GM18505 (cell line): ENCODE results near the gene ZBTB2.
A peak's percentile ranks its signal among the peaks of the same experiment; 100 is the strongest.
"Not testable (repeated sequence)": the region's sequence is repeated elsewhere in the genome, so short reads cannot be mapped to it uniquely, and the experiment has no call there.

ENCODE experiments used
- ATAC-seq: cut with Tn5 transposase; IDR thresholded peaks from one replicate; pipeline ENCODE4 v1.9.1; 2021; ENCODE audit not compliant: unreplicated experiment
- POLR2A ChIP-seq: IDR thresholded peaks from 4 replicates; pipeline ENCODE4 v1.6.1; 2011; ENCODE audit warnings: borderline replicate concordance; ENCODE audit not compliant: insufficient read depth, insufficient read length; ENCODE audit errors: extremely low read depth

The ZBTB2 gene

GRCh38 chr6:151389618-151390275, 1.6 kb downstream of the ZBTB2 start:
- peak; percentile 85 for TF ChIP-seq POLR2A
- peak; percentile 64 for ATAC-seq

- TF ChIP-seq POLR2A, result no peak
- no peak for ATAC-seq
Observed at GRCh38 chr6:151388997-151389617, 2.3 kb downstream of the ZBTB2 start.

- no peak for TF ChIP-seq POLR2A
- no peak for ATAC-seq
Observed at GRCh38 chr6:151388236-151388635, 3.1 kb downstream of the ZBTB2 start.

GRCh38 chr6:151387175-151387970, 4.0 kb downstream of the ZBTB2 start:
- no peak for ATAC-seq
- TF ChIP-seq POLR2A, result no peak

GRCh38 chr6:151385177-151385576, 6.2 kb downstream of the ZBTB2 start:
- TF ChIP-seq POLR2A, result no peak
- ATAC-seq, result no peak

DNA sequence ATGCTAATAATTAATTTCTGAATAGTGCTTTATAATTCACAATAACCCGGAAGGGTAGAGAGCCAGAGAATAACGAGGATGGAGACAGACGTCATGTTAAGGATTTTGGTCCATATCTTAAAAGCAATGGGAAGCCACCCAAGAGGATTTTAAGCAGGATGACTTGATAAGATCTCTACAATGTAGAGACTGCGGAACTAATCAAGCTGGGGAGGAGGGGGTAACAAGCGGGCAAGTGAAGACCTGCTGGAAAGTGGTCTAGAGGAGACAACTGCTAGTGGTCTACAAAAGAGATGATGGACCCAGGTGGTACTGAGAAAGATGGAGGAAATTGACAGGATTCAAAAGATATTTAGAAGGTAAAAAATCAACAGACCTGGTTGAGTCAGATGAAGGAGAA, 7.2 kb downstream of the ZBTB2 start:
- ATAC-seq, result no peak
- no peak for TF ChIP-seq POLR2A

DNA sequence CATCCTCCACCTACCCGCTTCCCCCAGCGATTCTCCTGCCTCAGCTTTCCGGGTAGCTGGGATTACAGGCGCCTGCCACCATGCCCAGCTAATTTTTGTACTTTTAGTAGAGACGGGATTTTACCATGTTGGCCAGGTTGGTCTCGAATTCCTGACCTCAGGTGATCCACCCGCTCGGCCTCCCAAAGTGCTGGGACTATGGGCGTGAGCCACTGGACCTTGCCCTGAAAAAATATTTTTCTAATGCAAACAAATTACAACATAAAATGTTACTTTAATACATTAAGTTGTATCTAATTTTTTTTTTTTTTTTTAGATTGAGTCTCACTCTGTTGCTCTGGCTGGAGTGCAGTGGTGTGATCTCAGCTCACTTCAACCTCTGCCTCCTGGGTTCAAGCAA, 8.7 kb downstream of the ZBTB2 start:
- ATAC-seq, result not testable (repeated sequence)

DNA sequence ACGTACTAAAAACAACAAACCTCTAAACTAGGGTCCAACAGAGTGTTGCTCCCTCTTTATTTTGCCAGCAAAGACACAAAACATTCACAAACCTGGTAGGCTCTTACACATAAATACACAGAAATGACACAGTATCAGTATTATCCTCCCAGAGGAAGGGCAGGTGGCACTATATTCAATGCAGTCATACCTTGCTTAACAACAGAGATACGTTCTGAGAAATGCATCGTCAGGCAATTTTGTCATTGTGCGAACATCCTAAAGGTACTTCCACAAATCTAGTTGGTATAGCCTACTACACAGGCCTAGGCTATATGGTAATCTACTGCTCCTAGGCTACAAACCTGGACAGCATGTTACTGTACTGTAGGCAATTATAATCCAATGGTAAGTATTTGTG, 9.6 kb downstream of the ZBTB2 start:
- no peak for ATAC-seq
- no peak for TF ChIP-seq POLR2A

DNA sequence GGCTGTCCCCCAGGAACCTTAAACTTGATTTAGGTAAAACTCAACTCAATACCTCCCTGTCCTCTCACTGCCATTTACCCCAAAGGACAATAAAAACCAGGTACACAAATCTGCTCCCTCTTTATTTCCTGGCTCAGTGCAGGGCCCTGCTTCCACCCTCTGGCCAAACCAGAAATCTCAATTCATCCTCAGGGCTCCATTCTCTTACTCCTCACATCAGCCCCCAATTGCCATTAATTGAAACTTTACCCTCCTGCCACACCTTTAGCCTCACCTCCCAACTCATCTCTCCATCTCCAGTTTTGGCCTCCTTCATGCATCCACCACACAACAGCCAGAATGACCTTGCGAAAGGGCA, 10.5 kb downstream of the ZBTB2 start:
- ATAC-seq, result peak; percentile 5
- TF ChIP-seq POLR2A, result no peak

DNA sequence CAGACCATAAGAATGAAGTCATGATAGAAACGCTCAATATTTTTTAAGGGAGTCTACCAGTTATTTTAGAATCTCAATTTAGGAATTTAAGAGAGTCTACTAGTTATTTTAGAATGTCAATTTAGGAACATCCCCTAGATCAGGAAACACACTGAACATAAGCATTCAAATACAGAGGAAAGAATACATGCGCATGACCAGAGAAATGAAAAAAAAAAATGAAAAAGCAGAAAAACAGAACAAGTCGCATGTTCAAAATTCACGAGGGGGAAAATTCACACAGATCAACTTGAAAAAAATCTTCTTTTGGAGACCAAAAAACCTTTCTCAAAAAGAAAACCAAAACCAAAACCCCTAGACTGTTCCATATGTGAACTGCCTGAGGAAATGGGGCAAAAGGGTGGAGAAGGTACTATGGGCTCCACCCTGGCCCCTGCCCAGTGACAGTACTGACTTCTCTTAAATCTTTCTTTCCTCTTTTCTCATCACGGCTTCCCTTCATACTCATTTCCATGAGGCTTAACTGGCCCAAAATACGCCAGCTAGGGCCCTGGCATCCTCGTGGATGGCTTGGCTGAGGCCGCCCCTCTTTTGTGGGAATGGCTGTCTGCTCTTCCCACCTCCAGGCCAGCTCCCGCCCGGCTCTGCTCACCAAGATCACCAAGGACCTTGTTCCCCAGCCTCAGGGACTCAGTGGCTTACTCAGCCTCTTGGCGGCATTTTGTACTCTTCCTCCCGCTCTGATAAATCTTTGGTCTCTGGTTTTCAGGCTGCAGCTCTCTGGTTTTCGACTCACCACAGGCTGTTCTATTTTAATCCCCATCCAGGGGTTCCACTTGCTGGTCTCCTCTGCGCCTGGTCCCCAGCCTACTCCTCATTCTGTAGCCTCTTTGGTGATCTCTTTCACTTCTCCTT, 11.2 kb downstream of the ZBTB2 start:
- ATAC-seq, result peak; percentile 62
- TF ChIP-seq POLR2A, result no peak

- no peak for ATAC-seq
- TF ChIP-seq POLR2A, result no peak
Observed at GRCh38 chr6:151377095-151377494, 14.3 kb downstream of the ZBTB2 start.

DNA sequence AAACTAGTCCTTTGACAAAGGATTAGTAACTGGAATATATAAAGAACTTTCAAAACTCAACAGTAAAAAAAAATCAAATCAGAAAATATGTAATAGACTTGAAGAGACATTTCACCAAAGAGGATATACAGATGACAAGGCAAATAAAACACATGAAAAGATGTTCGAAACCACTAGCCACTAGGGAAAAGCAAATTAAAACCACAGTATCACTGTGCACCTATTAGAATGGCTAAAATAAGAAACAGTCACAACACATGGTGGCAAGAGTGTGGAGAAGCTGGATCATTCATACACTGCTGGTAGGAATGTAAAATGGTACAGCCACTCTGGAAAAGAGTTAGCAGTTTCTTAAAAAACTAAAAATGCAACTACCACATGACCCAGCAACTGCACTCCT, 14.9 kb downstream of the ZBTB2 start:
- ATAC-seq, result peak; percentile 45
- TF ChIP-seq POLR2A, result no peak

- ATAC-seq, result no peak
- TF ChIP-seq POLR2A, result no peak
Observed at GRCh38 chr6:151375833-151376232, 15.5 kb downstream of the ZBTB2 start.
